GM21825 (cell line): ENCODE data around the gene SMO.
"Not testable (repeated sequence)": the region's sequence is repeated elsewhere in the genome, so short reads cannot be mapped to it uniquely, and the experiment has no call there.

ENCODE experiments used
- ATAC-seq: cut with Tn5 transposase; IDR thresholded peaks from one replicate; pipeline ENCODE4 v1.9.1; 2021; ENCODE audit warnings: mild to moderate bottlenecking, moderate library complexity; ENCODE audit not compliant: unreplicated experiment

SMO gene

GRCh38 chr7:129231666-129232065 is 43.2 kb downstream of the SMO start:
- no peak for ATAC-seq

GRCh38 chr7:129238546-129238945 is 50.1 kb downstream of the SMO start:
- no peak for ATAC-seq

GRCh38 chr7:129240119-129240820 is 51.8 kb downstream of the SMO start:
- no peak for ATAC-seq

GRCh38 chr7:129244220-129244619 is 55.8 kb downstream of the SMO start:
- no peak for ATAC-seq

GRCh38 chr7:129245533-129245932 is 57.1 kb downstream of the SMO start:
- no peak for ATAC-seq

GRCh38 chr7:129247087-129247486 is 58.7 kb downstream of the SMO start:
- ATAC-seq: no peak

- ATAC-seq: no peak
Measured at GRCh38 chr7:129252128-129252527, 63.7 kb downstream of the SMO start.

- not testable (repeated sequence) for ATAC-seq
Measured at GRCh38 chr7:129252603-129253002, 64.2 kb downstream of the SMO start.

- no peak for ATAC-seq
Measured at GRCh38 chr7:129255800-129256199, 67.4 kb downstream of the SMO start.

GRCh38 chr7:129256221-129256620 is 67.8 kb downstream of the SMO start:
- ATAC-seq: no peak

GRCh38 chr7:129257168-129257567 is 68.7 kb downstream of the SMO start:
- no peak for ATAC-seq

GRCh38 chr7:129258649-129259389 is 70.4 kb downstream of the SMO start:
- ATAC-seq: no peak

- ATAC-seq: no peak
Measured at GRCh38 chr7:129262324-129262723, 73.9 kb downstream of the SMO start.
